Activated naive CD4-positive, alpha-beta T cell treated with anti-CD3 and anti-CD28 coated beads, Interleukin-2, amount 10 ng/mL, durations not matched to agents 7 days and 5 days (primary cell): Measurements from ENCODE around the gene ZNRF1.

ENCODE experiments used
- CTCF ChIA-PET: fragments of 350-600 bp; sonication (Branson Sonifier 250); formaldehyde crosslinking; loops from one replicate; lab custom pipeline; 2021; ENCODE audit warnings: antibody characterized with exemption; lab: Charles Lee
- DNase-seq: peaks from one replicate; pipeline ENCODE4 v3.0.0-alpha.2; 2020
- H3K27ac Mint-ChIP-seq: one replicate; pipeline ENCODE4 v1.8.0; 2021; ENCODE audit warnings: mild to moderate bottlenecking, moderate library complexity, mixed read lengths
- H3K27me3 Mint-ChIP-seq: one replicate; pipeline ENCODE4 v1.8.0; 2021; ENCODE audit warnings: mild to moderate bottlenecking, mixed read lengths
- H3K36me3 Mint-ChIP-seq: one replicate; pipeline ENCODE4 v1.8.0; 2021; ENCODE audit warnings: mixed read lengths
- H3K4me1 Mint-ChIP-seq: one replicate; pipeline ENCODE4 v1.8.0; 2021; ENCODE audit warnings: mixed read lengths
- H3K4me3 Mint-ChIP-seq: one replicate; pipeline ENCODE4 v1.8.0; 2021; ENCODE audit warnings: mild to moderate bottlenecking, moderate library complexity, mixed read lengths
- H3K9me3 Mint-ChIP-seq: one replicate; pipeline ENCODE4 v1.8.0; 2021; ENCODE audit warnings: mixed read lengths

ZNRF1 gene

GRCh38 chr16:75101635-75102034 lies 102.8 kb downstream of the ZNRF1 start:
- Mint-ChIP-seq H3K4me1 (peaks cover 63% of the 10 kb centered on the region), H3K27me3 (peaks cover 4% of the 10 kb centered on the region), H3K27ac (no peak overlapping the region), H3K4me3 (no peak overlapping the region), H3K36me3 (peaks cover 3% of the 10 kb centered on the region), H3K9me3 (peaks cover 2% of the 10 kb centered on the region)
- DNase-seq, result no peak
- CTCF ChIA-PET, result interaction anchor here (0.6 to 5.7 kb wide), 4 partner anchors 8 to 136 kb away, joined by 3 to 52 read pairs (median 5); partner anchors contain the start of gene ZNRF1

DNA sequence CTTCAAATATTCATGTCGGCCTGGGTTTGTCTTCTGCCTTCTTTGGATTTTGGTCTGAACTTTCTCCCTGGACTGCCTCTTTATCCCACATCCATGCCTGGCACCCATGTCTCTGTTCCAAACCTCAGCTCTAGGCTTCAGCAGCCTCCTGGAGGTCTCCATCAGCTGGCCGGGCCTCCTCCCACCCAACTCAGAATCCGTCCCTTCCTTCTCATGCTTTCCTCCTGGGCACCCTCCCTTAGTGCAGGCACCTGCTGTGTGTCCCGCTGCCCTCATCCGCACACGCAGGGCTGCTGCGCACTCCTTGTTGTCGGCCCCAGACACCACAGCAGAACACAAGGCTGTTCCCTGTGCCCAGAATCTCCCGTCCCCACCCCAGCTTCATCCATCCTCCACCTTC lies 103.8 kb downstream of the ZNRF1 start:
- Mint-ChIP-seq H3K9me3 (peaks cover 2% of the 10 kb centered on the region), H3K27me3 (peaks cover 4% of the 10 kb centered on the region), H3K36me3 (peaks cover 4% of the 10 kb centered on the region), H3K4me1 (peaks cover 65% of the 10 kb centered on the region), H3K4me3 (no peak overlapping the region), H3K27ac (no peak overlapping the region)
- no peak for DNase-seq
- CTCF ChIA-PET, result interaction anchor here (1.3 to 1.6 kb wide), 2 partner anchors 9 to 104 kb away, joined by 3 to 7 read pairs; partner anchors contain the start of gene ZNRF1

DNA sequence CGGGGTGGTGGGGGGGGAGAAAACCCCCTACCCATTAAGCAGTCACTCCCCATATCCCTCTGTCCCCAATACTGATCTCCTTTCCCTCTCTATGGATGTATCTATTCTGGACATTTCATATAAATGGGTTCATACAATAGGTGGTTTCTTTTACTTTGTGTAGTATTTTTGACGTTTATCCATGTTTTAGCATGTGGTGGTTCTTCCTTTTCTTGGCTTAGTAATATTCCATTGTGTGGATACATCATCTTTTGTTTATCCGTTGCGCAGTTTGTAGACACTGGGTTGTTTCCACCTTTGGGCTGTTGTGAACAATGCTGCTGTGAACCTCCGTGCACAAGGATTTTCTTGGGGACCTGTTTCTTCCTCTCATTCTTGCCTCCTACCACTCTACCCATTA lies 105.2 kb downstream of the ZNRF1 start:
- Mint-ChIP-seq H3K4me1 (peaks cover 65% of the 10 kb centered on the region), H3K27ac (no peak overlapping the region), H3K4me3 (no peak overlapping the region), H3K9me3 (peaks cover 2% of the 10 kb centered on the region), H3K36me3 (peaks cover 4% of the 10 kb centered on the region), H3K27me3 (peaks cover 4% of the 10 kb centered on the region)
- CTCF ChIA-PET, result no interaction called here
- DNase-seq, result no peak

DNA sequence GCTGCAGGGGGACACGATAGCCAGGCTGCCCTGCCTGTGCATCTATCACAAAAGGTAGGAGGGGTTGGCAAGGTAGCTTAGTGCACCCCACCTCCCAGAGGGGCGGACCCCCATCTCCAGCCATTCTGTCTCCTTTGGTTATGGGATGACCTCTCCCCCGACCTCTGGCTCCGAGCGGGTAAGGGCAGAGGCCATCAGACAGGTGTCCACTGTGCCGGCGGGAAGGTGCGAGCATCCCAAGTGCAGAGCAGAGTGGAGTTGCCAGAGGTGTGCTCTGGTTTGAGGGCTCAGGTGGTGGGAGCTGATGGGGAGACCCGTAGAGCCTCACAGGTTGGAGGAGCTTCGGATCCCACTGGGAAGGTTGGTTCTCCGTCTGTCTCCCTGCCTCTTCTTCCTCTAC lies 106.0 kb downstream of the ZNRF1 start:
- Mint-ChIP-seq H3K27ac (no peak overlapping the region), H3K27me3 (peaks cover 4% of the 10 kb centered on the region), H3K9me3 (peaks cover 2% of the 10 kb centered on the region), H3K4me3 (no peak overlapping the region), H3K4me1 (peaks cover 65% of the 10 kb centered on the region), H3K36me3 (peaks cover 4% of the 10 kb centered on the region)
- DNase-seq, result no peak
- CTCF ChIA-PET, result interaction anchor here (1.2 kb wide), 1 partner anchor 106 kb away, joined by 3 read pairs; the partner anchor contains the start of gene ZNRF1

DNA sequence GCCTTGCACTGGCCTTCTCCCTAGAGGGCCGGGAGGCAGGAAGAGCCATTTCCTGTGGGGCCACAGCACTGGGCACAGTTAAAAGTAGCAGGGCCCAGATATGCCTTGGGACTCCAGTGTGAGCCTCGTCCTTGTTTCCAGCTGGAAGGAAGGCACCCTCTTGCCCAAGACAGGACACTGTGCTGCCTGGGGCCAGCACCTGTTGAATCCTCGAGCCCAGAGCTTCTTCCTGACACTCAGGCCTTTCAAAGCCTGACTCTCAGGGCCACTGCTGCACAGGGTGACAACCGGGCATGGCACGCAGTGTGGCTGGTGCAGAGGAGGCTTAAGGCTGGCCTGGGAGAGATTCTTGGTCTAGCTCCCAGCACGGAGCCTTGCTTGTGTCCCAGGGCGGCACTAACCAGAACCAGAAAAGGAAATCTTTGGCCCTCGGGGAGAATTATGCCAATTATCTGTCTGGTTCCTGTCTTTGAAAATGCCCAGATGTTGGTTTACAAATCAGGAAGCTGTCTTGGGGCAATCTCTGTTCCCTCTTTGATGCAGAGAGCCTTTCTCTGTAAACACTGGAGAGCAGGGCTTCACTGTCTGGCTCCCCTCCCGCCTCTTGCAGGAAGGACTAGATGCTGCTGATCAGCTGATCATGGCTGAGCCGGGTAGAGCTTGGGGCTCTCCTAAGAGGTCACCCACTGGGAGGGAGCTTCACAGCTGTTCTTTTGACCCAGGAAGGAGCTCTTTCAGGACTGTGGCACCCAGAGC lies 106.7 kb downstream of the ZNRF1 start:
- Mint-ChIP-seq H3K27me3 (peaks cover 4% of the 10 kb centered on the region), H3K27ac (no peak overlapping the region), H3K36me3 (peaks cover 4% of the 10 kb centered on the region), H3K4me3 (no peak overlapping the region), H3K9me3 (peaks cover 2% of the 10 kb centered on the region), H3K4me1 (peaks cover 65% of the 10 kb centered on the region)
- no peak for DNase-seq
- CTCF ChIA-PET, result interaction anchor here (0.8 to 1.2 kb wide), 2 partner anchors 107 kb away, joined by 3 to 5 read pairs; partner anchors contain the start of gene ZNRF1

- Mint-ChIP-seq H3K27me3 (peaks cover 8% of the 10 kb centered on the region), H3K4me1 (peaks cover 68% of the 10 kb centered on the region), H3K36me3 (peaks cover 4% of the 10 kb centered on the region), H3K9me3 (peaks cover 2% of the 10 kb centered on the region), H3K27ac (no peak overlapping the region), H3K4me3 (no peak overlapping the region)
- no peak for DNase-seq
- CTCF ChIA-PET, result interaction anchor here (0.8 to 7.3 kb wide), 3 partner anchors 8 to 109 kb away, joined by 5 to 135 read pairs (median 52); partner anchors contain the start of gene ZNRF1
These were observed 107.8 kb downstream of the ZNRF1 start for GRCh38 chr16:75106351-75107274.

GRCh38 chr16:75107505-75107904 lies 108.7 kb downstream of the ZNRF1 start:
- peaks cover 69% of the 10 kb centered on the region for H3K4me1 Mint-ChIP-seq
- CTCF ChIA-PET, result interaction anchor here (1.6 to 7.3 kb wide), 3 partner anchors 9 to 110 kb away, joined by 4 to 135 read pairs (median 52); partner anchors contain the start of gene ZNRF1
- H3K9me3 Mint-ChIP-seq, result peaks cover 2% of the 10 kb centered on the region
- peaks cover 4% of the 10 kb centered on the region for H3K36me3 Mint-ChIP-seq
- peaks cover 13% of the 10 kb centered on the region for H3K27me3 Mint-ChIP-seq
- no peak overlapping the region for H3K27ac Mint-ChIP-seq
- no peak for DNase-seq
- H3K4me3 Mint-ChIP-seq, result no peak overlapping the region

DNA sequence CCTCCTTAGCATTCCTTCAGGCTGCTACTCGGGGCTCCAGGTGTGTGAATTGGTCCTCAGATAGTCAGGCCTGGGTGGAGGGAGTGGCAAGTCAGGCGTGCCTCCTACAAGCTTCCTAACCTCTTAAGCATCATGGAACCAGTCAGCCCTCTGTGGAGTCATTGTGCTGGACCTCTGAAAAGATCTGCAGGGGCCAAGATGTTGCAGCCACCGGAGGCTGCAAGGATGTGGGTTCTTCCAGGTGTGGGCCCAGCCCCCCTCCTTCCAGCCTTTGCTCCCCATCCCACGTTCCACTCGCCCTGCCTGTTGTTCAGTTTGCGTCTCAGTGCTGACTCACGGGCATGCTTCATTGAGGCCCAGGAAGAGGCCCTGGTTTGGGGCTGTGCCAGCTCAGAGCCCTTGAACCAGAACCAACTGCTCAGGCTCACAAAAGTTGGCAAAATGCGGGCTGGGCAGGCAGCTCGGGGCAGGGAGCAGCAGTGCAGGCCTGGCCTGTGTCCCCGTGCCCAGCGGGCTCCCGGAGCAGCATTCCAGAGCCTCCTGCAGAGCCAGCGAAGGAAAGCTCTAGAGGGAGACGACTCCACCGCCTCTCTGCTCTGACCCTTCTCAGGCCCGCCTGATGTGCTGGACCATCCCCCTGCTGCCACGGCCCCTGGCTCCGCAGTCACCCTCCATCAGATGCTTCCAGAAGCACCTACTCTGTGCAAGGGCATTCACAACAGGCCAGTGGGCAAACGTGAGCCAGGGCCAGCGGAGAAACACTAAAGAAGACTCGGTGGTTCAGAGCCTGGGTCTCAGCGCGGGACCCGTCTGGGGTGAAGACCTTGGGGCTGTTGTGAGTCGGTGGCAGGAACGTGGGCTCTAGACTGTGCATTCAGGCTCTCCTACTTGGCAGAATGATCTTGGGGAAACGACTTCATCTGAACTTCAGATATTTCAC lies 110.2 kb downstream of the ZNRF1 start:
- DNase-seq, result peak; percentile 62
- Mint-ChIP-seq H3K4me1 (peaks cover 69% of the 10 kb centered on the region), H3K9me3 (peaks cover 1% of the 10 kb centered on the region), H3K27me3 (peaks cover 17% of the 10 kb centered on the region), H3K27ac (peak overlapping the region; percentile 80), H3K4me3 (peak overlapping the region; percentile 27), H3K36me3 (peaks cover 1% of the 10 kb centered on the region)
- CTCF ChIA-PET, result interaction anchor here (0.7 to 7.3 kb wide), 16 partner anchors 10 to 297 kb away, joined by 3 to 135 read pairs (median 6); partner anchors contain the start of gene ZNRF1

- CTCF ChIA-PET, result interaction anchor here (0.9 to 7.3 kb wide), 15 partner anchors 11 to 297 kb away, joined by 3 to 135 read pairs (median 7); partner anchors contain the start of gene ZNRF1
- H3K4me1 Mint-ChIP-seq, result peaks cover 68% of the 10 kb centered on the region
- H3K4me3 Mint-ChIP-seq, result no peak overlapping the region
- peaks cover 17% of the 10 kb centered on the region for H3K27me3 Mint-ChIP-seq
- peaks cover 1% of the 10 kb centered on the region for H3K36me3 Mint-ChIP-seq
- no peaks in the 10 kb centered on the region for H3K9me3 Mint-ChIP-seq
- no peak for DNase-seq
- peak overlapping the region; percentile 80 for H3K27ac Mint-ChIP-seq
These were observed 111.0 kb downstream of the ZNRF1 start for GRCh38 chr16:75109732-75110243.

DNA sequence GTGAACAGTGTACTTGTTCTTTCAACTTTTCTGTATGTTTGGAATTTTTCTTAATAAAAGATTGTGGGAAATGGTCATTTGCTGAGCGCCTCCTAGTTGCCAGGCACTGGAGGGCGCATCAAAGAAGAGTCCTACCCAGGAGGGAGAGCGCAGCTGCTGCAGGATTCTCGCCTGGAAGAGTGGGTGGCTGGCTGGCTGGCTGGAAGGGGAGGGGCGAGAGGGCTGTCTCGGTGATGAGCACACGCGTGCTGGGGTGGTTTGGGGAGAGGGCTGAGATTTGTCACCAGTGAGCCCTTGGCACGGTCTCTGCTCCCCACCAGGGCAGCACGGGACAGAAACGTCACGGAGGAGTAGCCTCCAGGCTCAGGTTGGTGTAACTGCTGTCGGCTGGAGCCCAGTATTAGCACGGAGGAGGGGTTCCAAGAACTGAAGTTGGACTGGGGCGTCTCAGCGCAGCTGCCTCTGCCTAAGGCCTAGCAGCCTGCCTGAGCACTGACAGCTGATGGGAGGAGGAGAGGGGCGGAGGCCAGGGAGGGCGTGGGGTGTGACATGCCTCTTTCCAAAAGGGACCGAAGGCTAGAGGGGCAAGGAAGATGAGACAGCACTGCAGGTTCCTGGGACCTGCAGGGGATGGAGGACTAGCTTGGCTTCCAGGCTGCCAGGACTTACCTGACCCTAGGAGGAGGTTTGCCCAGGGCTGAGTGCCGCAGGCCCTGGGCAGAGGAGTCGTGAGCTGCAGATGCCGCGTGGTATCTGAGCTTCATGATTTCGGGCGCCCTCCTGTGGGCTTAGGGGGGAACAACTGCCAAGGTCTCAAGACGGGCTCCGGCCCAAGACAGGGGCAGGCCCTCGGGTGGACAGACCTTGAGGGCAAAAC lies 112.1 kb downstream of the ZNRF1 start:
- no peaks in the 10 kb centered on the region for H3K9me3 Mint-ChIP-seq
- peaks cover 1% of the 10 kb centered on the region for H3K36me3 Mint-ChIP-seq
- peaks cover 57% of the 10 kb centered on the region for H3K4me1 Mint-ChIP-seq
- peak overlapping the region; percentile 52 for H3K27ac Mint-ChIP-seq
- no peak overlapping the region for H3K4me3 Mint-ChIP-seq
- peak; percentile 88 for DNase-seq
- peaks cover 17% of the 10 kb centered on the region for H3K27me3 Mint-ChIP-seq
- CTCF ChIA-PET, result interaction anchor here (0.5 to 7.3 kb wide), 50 partner anchors 8 to 403 kb away, joined by 3 to 135 read pairs (median 4); partner anchors contain the start of genes FA2H, WDR59 and ZNRF1

GRCh38 chr16:75111514-75111940 lies 112.7 kb downstream of the ZNRF1 start:
- no peak for DNase-seq
- CTCF ChIA-PET, result interaction anchor here (0.5 to 7.3 kb wide), 40 partner anchors 8 to 402 kb away, joined by 3 to 135 read pairs (median 5); partner anchors contain the start of genes FA2H, WDR59 and ZNRF1
- H3K4me1 Mint-ChIP-seq, result peaks cover 52% of the 10 kb centered on the region
- H3K9me3 Mint-ChIP-seq, result no peaks in the 10 kb centered on the region
- H3K27ac Mint-ChIP-seq, result no peak overlapping the region
- H3K36me3 Mint-ChIP-seq, result peaks cover 1% of the 10 kb centered on the region
- no peak overlapping the region for H3K4me3 Mint-ChIP-seq
- peaks cover 17% of the 10 kb centered on the region for H3K27me3 Mint-ChIP-seq
